NCI-H1436 treated with DMSO at 0.1 percent for 48 hours (cell line): Measurements from ENCODE around the gene SERPINA5.
"Not testable (repeated sequence)": the region's sequence is repeated elsewhere in the genome, so short reads cannot be mapped to it uniquely, and the experiment has no call there.

Experiments
- DNase-seq: peaks from one replicate; lab custom pipeline; 2025; lab: John Stamatoyannopoulos, UW

Gene SERPINA5

GRCh38 chr14:94601884-94602391 is 20.7 kb downstream of the SERPINA5 start:
- no peak for DNase-seq

- DNase-seq = no peak
Measured at GRCh38 chr14:94602722-94603121, 21.5 kb downstream of the SERPINA5 start.

- DNase-seq = no peak
Measured at GRCh38 chr14:94605361-94605760, 24.1 kb downstream of the SERPINA5 start.

GRCh38 chr14:94608966-94609365 is 27.7 kb downstream of the SERPINA5 start:
- not testable (repeated sequence) for DNase-seq

GRCh38 chr14:94611179-94611578 is 30.0 kb downstream of the SERPINA5 start:
- no peak for DNase-seq

- no peak for DNase-seq
Measured at GRCh38 chr14:94612174-94612573, 30.9 kb downstream of the SERPINA5 start, which contains the start of gene SERPINA3. TSS of gene SERPINA3 (plus strand) at chr14:94612391. CDS start at chr14:94614442, 2,051 bp downstream.

- no peak for DNase-seq
Measured at GRCh38 chr14:94612580-94613554, 31.6 kb downstream of the SERPINA5 start.

GRCh38 chr14:94613720-94614644 is 32.8 kb downstream of the SERPINA5 start:
- DNase-seq = no peak

- DNase-seq = no peak
Measured at GRCh38 chr14:94614802-94615201, 33.6 kb downstream of the SERPINA5 start.

- DNase-seq = no peak
Measured at GRCh38 chr14:94615254-94615653, 34.0 kb downstream of the SERPINA5 start.

GRCh38 chr14:94615823-94616570 is 34.8 kb downstream of the SERPINA5 start:
- no peak for DNase-seq

- DNase-seq = no peak
Measured at GRCh38 chr14:94617366-94617941, 36.2 kb downstream of the SERPINA5 start.

- no peak for DNase-seq
Measured at GRCh38 chr14:94617988-94618822, 37.0 kb downstream of the SERPINA5 start.

- DNase-seq = no peak
Measured at GRCh38 chr14:94619297-94619696, 38.1 kb downstream of the SERPINA5 start.

GRCh38 chr14:94620597-94620996 is 39.4 kb downstream of the SERPINA5 start:
- no peak for DNase-seq

GRCh38 chr14:94621358-94622134 is 40.3 kb downstream of the SERPINA5 start:
- DNase-seq = no peak

GRCh38 chr14:94622653-94623421 is 41.6 kb downstream of the SERPINA5 start:
- no peak for DNase-seq

- DNase-seq = no peak
Measured at GRCh38 chr14:94623422-94623809, 42.2 kb downstream of the SERPINA5 start.
